Measurements from ENCODE around the gene NCOA4.
A peak's percentile ranks its signal among the peaks of the same experiment; 100 is the strongest.
"Not testable (repeated sequence)": the region's sequence is repeated elsewhere in the genome, so short reads cannot be mapped to it uniquely, and the experiment has no call there.

The NCOA4 gene

DNA sequence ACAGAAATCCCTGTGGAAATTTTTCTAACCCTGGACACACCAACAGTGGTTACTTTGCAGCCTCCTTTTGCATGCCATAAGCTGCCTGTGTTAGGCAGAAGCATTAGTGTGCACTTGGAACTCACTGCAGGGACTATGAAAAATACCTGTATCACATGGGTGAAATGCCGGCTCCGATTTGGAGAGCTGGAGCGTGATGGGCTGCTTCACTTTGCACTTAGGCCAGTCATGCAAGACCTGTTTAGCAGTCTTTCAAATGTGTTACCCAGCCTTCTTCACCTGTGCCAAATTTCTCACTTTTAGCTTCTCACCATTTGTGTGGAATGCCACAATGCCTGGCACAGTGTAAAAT lies 11.3 kb downstream of the NCOA4 start:
- no peak for DNase-seq

- DNase-seq: peak; percentile 87
Measured at GRCh38 chr10:46018453-46019176, 11.8 kb downstream of the NCOA4 start.

- no peak for DNase-seq
Measured at GRCh38 chr10:46017733-46018132, 12.7 kb downstream of the NCOA4 start.

- DNase-seq: no peak
Measured at GRCh38 chr10:46016811-46017210, 13.6 kb downstream of the NCOA4 start.

GRCh38 chr10:46016190-46016589 lies 14.2 kb downstream of the NCOA4 start:
- no peak for DNase-seq

GRCh38 chr10:46014683-46015405 lies 15.6 kb downstream of the NCOA4 start:
- DNase-seq: peak; percentile 30

DNA sequence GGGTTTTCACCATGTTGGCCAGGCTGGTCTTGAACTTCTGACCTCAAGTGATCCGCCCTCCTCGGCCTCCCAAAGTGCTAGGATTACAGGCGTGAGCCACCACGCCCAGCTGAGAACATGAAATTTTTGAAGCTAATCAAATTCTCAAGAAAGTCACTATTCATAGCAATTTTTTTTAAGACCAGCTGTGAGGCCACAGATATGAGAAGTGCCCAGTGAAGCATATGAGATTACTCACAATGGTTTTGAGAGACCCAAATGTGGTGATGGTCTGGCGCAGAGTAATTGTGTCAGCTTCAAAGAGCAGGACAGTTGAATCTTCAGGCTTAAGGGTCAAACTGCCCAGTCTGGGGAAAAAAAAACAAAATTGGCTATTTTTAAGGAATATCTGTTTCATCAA lies 16.2 kb downstream of the NCOA4 start:
- DNase-seq: peak; percentile 57

- no peak for DNase-seq
Measured at GRCh38 chr10:46012746-46013145, 17.7 kb downstream of the NCOA4 start.

DNA sequence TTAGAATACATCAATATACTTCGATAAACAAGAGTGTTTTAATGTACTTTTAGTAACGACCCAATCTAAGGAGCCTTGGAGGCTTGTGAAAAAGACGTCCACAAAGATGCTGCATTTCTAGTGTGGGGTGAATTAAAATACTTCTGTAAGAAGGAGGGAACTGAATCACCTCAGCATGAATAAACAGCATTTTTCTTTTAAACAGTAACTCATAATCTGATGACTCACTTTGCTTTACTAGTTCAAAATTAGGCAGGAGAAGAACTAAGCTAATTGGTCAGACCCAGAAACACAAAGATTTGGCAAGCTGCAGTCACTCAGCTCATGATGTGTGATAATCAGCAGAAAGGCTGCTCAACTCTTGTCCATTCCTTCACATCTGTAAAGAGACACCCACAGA lies 24.2 kb downstream of the NCOA4 start:
- DNase-seq: peak; percentile 47

- no peak for DNase-seq
Measured at GRCh38 chr10:46005383-46005782, 25.0 kb downstream of the NCOA4 start.

GRCh38 chr10:46004963-46005362 lies 25.5 kb downstream of the NCOA4 start:
- no peak for DNase-seq

DNA sequence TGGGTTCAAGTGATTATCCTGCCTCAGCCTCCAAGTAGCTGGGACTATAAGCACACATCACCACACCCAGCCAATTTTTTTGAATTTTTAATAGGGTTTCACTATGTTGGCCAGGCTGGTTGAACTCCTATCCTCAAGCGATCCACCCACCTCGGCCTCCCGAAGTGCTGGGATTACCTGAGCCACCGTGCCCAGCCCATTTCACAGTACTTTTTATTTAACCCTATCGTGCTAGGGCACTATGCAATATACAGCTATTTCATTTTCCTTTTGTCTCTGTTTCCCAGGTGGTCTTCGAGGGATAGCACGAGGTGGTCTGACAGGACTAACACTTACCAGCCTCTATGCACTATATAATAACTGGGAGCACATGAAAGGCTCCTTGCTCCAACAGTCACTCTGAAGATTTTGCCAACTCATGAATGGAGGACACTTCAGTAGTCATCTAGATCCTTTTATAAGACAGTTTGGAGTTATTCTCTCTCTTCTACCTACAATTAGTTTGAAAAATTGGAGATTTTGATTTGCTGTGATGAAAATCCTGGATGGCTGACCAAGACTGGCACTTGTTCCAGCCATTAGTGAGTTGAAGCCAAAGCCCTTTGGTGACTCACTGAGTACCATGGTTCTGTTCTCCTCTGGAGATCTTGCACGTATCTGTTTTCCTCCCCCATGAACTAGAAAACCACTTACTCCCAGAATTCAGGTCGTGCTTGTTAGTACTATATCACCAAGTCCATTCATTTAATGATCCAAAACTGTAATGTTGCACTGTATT lies 27.3 kb downstream of the NCOA4 start:
- DNase-seq: no peak

DNA sequence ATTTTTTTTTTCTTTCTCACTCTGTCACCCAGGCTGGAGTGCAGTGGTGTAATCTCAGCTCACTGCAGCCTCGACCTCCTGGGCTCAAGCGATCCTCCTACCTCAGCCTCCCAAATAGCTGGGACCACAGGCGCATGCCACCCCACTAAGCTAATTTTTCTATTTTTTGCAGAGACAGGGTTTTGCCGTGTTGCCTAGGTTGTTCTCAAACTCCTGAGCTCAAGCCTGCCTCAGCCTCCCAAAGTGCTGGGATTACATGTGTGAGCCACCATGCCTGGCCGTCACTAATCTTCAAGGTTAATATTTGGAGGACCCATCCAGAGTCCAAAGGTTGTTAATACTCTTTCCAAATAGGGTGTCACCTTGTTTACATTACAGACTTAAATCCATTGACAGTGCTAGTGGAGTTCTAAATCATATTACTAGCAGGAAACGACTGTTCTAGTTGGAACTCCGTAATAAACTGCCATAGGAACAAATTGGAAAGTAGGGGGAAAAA lies 28.2 kb downstream of the NCOA4 start:
- DNase-seq: not testable (repeated sequence)

- peak; percentile 99 for DNase-seq
Measured at GRCh38 chr10:46001187-46001756, 29.2 kb downstream of the NCOA4 start.

- DNase-seq: no peak
Measured at GRCh38 chr10:46000538-46000937, 29.9 kb downstream of the NCOA4 start.

GRCh38 chr10:45999955-46000354 lies 30.5 kb downstream of the NCOA4 start:
- not testable (repeated sequence) for DNase-seq

DNA sequence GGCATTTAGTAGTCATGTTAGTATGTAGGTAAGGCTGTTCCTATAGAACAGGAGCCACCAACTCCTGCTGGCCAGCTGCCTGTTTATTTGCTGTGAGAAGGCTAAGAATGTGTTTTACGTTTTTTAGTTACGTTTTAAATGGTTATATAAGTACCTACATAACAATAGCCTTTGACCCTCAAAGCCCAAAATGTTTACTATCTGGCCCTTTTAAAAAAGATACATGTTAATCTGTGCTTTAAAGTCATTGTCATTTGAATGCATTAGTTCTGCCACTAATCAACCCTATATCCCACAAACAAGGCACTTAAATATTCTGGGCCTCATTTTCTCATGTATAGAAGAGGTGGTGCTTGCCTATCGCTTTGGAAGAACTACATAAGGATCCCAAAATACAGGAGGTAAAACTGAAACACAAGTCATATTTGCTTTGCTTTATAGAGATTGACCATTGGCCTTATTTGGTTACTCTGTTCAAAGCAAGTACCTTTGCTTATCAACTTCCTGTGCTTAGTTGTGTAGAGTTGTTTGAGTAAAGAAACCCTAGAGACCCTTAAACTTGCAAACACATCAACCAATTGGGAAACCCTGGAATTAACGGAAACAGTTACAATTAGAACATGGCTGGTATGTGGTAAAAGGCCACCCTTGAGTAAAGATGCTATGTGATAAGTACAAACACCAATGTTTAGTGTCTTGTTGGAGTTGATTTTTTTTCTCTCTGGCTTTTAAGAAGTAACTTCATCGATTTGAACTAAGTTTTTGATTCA lies 32.2 kb downstream of the NCOA4 start:
- DNase-seq: no peak

DNA sequence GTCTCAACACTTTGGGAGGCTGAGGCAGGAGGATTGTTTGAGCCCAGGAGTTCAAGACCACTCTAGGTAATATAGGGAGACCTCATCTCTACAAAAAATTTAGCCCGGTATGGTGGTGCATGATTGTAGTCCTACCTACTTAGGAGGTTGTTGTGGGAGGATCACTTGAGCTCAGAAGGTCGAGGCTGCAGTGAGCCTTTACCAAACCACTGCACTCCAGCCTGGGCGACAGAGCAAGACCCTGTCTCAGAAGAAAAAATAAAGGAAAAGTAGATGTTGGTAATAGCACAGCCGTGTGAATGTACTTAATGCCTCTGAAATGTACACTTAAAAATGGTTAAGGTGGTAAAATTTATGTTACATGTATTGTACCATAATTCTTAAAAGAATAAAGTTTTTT lies 32.9 kb downstream of the NCOA4 start:
- no peak for DNase-seq

DNA sequence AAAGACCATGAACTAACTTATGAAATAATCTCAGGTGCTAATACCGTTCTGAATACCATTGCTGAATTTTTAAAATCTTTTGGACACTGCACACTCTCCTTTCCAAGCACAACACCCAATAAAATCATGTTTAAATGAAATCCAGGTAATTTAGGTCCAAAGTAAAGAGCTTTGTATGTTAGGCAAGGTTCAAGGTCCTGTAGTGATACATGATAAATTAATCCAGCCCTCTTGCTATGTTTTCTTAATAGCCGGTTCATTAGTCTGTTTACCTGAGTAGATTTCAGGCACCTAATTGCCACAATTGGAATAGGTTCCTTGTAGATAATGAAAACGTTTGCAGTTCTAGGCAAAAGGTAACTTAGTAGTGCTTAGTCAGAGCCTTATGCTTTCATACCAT lies 44.8 kb downstream of the NCOA4 start:
- DNase-seq: not testable (repeated sequence)

GRCh38 chr10:45984473-45984872 lies 46.0 kb downstream of the NCOA4 start:
- DNase-seq: not testable (repeated sequence)

GRCh38 chr10:45983538-45984186 lies 46.8 kb downstream of the NCOA4 start:
- peak; percentile 82 for DNase-seq

DNA sequence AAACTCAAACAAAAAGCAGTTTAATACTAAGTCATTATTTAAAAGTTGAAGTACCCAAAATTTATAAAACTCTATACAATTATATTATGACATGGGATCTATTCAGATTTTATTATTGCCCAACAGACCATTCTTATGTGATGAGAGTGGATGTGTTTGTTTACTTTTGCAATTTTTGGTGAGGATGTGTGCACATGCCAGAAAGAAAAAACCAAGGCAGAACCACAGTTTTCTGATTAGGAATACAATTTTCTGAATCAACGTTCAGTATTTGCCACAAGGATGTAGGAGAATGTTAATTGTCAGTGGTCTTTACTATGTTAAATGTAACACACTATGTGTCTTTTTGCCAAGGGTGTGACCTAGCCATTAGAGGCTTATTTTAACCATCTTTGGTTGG lies 49.1 kb downstream of the NCOA4 start:
- not testable (repeated sequence) for DNase-seq

All from hematopoietic multipotent progenitor cell treated with erythropoietin and hydrocortisone succinate and interleukin-3 and kit ligand, for 8 days (in vitro differentiated cells).